OCI-LY1 (cell line): ENCODE data around the gene FRG1.
"Not testable (repeated sequence)": the region's sequence is repeated elsewhere in the genome, so short reads cannot be mapped to it uniquely, and the experiment has no call there.

Source experiments
- H2AFZ ChIP-seq: fragments of 200-600 bp; sonication (generic), shearing (Covaris generic); 2 replicates; pipeline ENCODE4 v1.6.0; 2014; ENCODE audit warnings: antibody characterized with exemption, mild to moderate bottlenecking, low read length
- H3F3A ChIP-seq: fragments of 200-600 bp; sonication (generic), shearing (Covaris generic); 2 replicates; pipeline ENCODE4 v1.6.0; 2014; ENCODE audit warnings: mild to moderate bottlenecking, antibody characterized with exemption, low read length, moderate library complexity; ENCODE audit not compliant: insufficient read depth
- H3K27ac ChIP-seq: fragments of 200-600 bp; sonication (generic); 2 replicates; pipeline ENCODE4 v1.5.1; 2014; ENCODE audit warnings: low read length, mixed run types, mild to moderate bottlenecking, low read depth; ENCODE audit not compliant: poor library complexity, severe bottlenecking
- H3K27me3 ChIP-seq: fragments of 200-600 bp; sonication (generic); 2 replicates; pipeline ENCODE4 v1.6.0; 2014; ENCODE audit warnings: antibody characterized with exemption, mild to moderate bottlenecking, low read length, moderate library complexity; ENCODE audit not compliant: insufficient read depth
- H3K36me3 ChIP-seq: fragments of 200-600 bp; sonication (generic); 2 replicates; pipeline ENCODE4 v1.6.1; 2014; ENCODE audit warnings: mild to moderate bottlenecking, antibody characterized with exemption, low read length, moderate library complexity, mixed read lengths; ENCODE audit not compliant: insufficient read depth
- H3K4me1 ChIP-seq: fragments of 200-600 bp; sonication (generic); 2 replicates; pipeline ENCODE4 v1.5.1; 2014; ENCODE audit warnings: mild to moderate bottlenecking, low read length, moderate library complexity; ENCODE audit not compliant: insufficient read depth, severe bottlenecking
- H3K4me2 ChIP-seq: fragments of 200-600 bp; sonication (generic), shearing (Covaris generic); 2 replicates; pipeline ENCODE4 v1.6.1; 2014; ENCODE audit warnings: low read length
- H3K4me3 ChIP-seq: fragments of 200-600 bp; sonication (generic); 2 replicates; pipeline ENCODE4 v1.5.1; 2014; ENCODE audit warnings: low read length, low read depth, mild to moderate bottlenecking, mixed read lengths; ENCODE audit not compliant: poor library complexity, severe bottlenecking
- H3K79me2 ChIP-seq: fragments of 200-600 bp; shearing (Covaris generic); 2 replicates; pipeline ENCODE4 v1.6.1; 2016; ENCODE audit warnings: mixed run types, low read length, mixed read lengths; ENCODE audit not compliant: insufficient read depth
- H3K9ac ChIP-seq: fragments of 200-600 bp; sonication (generic), shearing (Covaris generic); 2 replicates; pipeline ENCODE4 v1.6.1; 2014; ENCODE audit warnings: mild to moderate bottlenecking, low read length, mixed read lengths
- H3K9me2 ChIP-seq: fragments of 200-600 bp; sonication (generic), shearing (Covaris generic); 2 replicates; pipeline ENCODE4 v1.6.1; 2014; ENCODE audit warnings: low read depth, mild to moderate bottlenecking, low read length, mixed read lengths
- H3K9me3 ChIP-seq: fragments of 200-600 bp; shearing (Covaris generic); 2 replicates; pipeline ENCODE4 v1.6.1; 2014; ENCODE audit warnings: low read length, mixed read lengths
- H4K20me1 ChIP-seq: fragments of 200-600 bp; sonication (generic), shearing (Covaris generic); 2 replicates; pipeline ENCODE4 v1.6.0; 2016; ENCODE audit warnings: mild to moderate bottlenecking, low read length; ENCODE audit not compliant: insufficient read depth
- CTCF ChIP-seq: fragments of 200-600 bp; sonication (generic), shearing (Covaris generic); IDR thresholded peaks from 2 replicates; pipeline ENCODE4 v1.5.1; 2017; ENCODE audit warnings: mild to moderate bottlenecking, antibody characterized with exemption, low read length, moderate library complexity, mixed read lengths
- EZH2 ChIP-seq: fragments of 200-600 bp; sonication (generic), shearing (Covaris generic); IDR thresholded peaks from 2 replicates; pipeline ENCODE4 v1.8.0; 2017; ENCODE audit warnings: borderline replicate concordance, mixed run types, mild to moderate bottlenecking, antibody characterized with exemption, low read length, moderate library complexity, mixed read lengths

Gene FRG1

DNA sequence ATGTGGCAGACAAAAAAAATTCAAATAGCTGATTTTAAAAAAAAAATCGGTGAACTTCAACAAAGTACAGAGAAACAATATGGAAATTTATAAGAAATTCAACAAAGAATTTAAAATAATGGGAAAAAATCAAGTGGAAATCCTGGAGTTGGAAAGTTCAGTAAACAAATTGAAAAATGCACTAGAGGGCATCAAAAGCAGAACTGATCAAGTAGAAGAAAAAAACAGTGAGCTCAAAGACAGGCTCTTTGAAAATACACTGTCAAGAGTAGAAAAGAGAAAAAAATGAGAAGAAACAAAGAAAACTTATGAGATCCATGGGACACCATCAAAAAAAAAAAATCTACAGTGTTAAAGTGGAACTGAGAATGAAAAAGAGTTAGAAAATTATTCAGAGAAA, 19.6 kb upstream of the FRG1 start:
- no peak overlapping the region for H3K9ac ChIP-seq
- no peaks in the 10 kb centered on the region for H3K4me1 ChIP-seq
- H3K36me3 ChIP-seq = no peaks in the 10 kb centered on the region
- no peak overlapping the region for H3K4me3 ChIP-seq
- no peak for TF ChIP-seq EZH2
- TF ChIP-seq CTCF = no peak
- no peak overlapping the region for H2AFZ ChIP-seq
- H3K27me3 ChIP-seq = no peaks in the 10 kb centered on the region
- 0 out of 2 replicates have a peak, but pooled peaks cover 3% of the 10 kb centered on the region for H3K9me3 ChIP-seq
- no peaks in the 10 kb centered on the region for H3F3A ChIP-seq
- no peak overlapping the region for H3K4me2 ChIP-seq
- no peaks in the 10 kb centered on the region for H3K9me2 ChIP-seq
- no peaks in the 10 kb centered on the region for H3K79me2 ChIP-seq
- H4K20me1 ChIP-seq = no peaks in the 10 kb centered on the region
- no peak overlapping the region for H3K27ac ChIP-seq

- not testable (repeated sequence) for H3K36me3 ChIP-seq, H3K4me3 ChIP-seq, H3K27ac ChIP-seq, H3K27me3 ChIP-seq, H2AFZ ChIP-seq, H3K9me3 ChIP-seq, H3F3A ChIP-seq, H3K79me2 ChIP-seq, H4K20me1 ChIP-seq, H3K9me2 ChIP-seq, H3K4me1 ChIP-seq, H3K4me2 ChIP-seq, H3K9ac ChIP-seq
Observed at GRCh38 chr4:189926742-189927141, 13.9 kb upstream of the FRG1 start.

DNA sequence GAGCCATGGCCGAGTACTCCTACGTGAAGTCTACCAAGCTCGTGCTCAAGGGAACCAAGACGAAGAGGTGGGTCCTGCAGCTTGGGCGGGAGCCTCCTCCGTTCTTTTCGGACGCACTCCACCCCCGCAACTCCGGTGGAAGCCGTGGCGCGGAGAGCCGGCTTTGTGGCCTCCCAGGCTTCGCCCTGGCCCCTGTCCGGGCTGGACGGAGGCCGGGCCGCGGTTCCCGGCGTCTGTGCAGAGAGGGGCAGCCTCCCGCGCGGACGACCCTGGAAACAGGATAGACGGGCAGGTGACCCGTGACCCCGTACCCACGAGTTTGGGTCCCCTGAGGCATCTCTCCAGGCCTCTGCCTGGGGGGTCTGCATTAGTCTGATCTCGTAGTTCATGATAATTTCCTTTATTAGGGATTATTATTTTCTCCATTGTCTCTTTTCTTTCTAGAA, 356 bp downstream of the FRG1 start:
- Histone ChIP-seq H3K9ac (peak overlapping the region; percentile 85), H3K79me2 (peaks cover 29% of the 10 kb centered on the region), H3K4me1 (peaks cover 23% of the 10 kb centered on the region), H3K4me2 (peak overlapping the region; percentile 90), H3K27me3 (no peaks in the 10 kb centered on the region), H3K27ac (peak overlapping the region; percentile 70), H3K36me3 (peaks cover 27% of the 10 kb centered on the region), H3K4me3 (peak overlapping the region; percentile 93), H3K9me2 (no peaks in the 10 kb centered on the region), H3K9me3 (no peaks in the 10 kb centered on the region), H4K20me1 (no peaks in the 10 kb centered on the region), H3F3A (no peaks in the 10 kb centered on the region), H2AFZ (no peak overlapping the region)
- no peak for TF ChIP-seq EZH2
- no peak for TF ChIP-seq CTCF

DNA sequence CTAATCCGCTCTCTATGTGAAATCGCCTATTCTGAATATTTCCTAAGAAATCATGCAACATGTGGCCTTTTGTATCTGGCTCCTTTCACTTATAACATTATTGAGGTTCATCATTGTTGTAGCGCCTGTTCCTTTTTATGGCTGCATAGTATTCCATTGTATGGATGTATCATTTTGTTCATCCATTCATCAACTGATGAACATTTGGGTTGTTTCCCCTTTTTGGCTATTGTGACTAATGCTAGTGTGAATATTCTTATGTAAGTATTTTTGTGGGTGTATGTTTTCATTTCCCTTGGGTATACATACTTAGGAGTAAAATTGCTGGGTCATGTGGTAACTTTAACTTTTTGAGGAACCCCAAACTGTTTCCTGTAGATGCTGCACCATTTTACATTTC, 1.7 kb downstream of the FRG1 start:
- H3K27ac ChIP-seq, H3F3A ChIP-seq, H3K9me3 ChIP-seq, H3K9ac ChIP-seq, H2AFZ ChIP-seq, H3K27me3 ChIP-seq, H4K20me1 ChIP-seq, H3K4me2 ChIP-seq, H3K9me2 ChIP-seq: not testable (repeated sequence)
- Histone ChIP-seq H3K79me2 (peaks cover 41% of the 10 kb centered on the region), H3K4me1 (peaks cover 23% of the 10 kb centered on the region), H3K4me3 (peak overlapping the region; percentile 93), H3K36me3 (peaks cover 25% of the 10 kb centered on the region)

DNA sequence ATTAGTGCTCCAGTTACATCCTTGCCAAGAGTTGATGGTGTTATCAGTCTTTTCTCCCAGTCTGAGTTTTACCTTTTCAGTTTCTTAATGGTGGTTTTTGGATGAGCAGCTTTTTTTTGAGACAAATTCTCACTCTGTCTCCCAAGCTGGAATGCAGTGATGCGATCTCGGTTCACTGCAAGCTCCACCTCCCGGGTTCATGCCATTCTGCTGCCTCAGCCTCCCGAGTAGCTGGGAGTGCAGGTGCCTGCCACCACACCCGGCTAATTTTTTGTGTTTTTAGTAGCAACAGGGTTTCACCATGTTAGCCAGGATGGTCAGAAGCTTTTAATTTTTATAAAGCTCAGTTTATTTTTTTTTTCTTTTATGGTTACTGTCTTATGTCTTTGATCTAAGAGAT, 3.4 kb downstream of the FRG1 start:
- Histone ChIP-seq H3K36me3 (peaks cover 33% of the 10 kb centered on the region), H3K4me1 (peaks cover 19% of the 10 kb centered on the region), H3K79me2 (peaks cover 45% of the 10 kb centered on the region)
- not testable (repeated sequence) for H3K4me3 ChIP-seq, H3F3A ChIP-seq, H3K27me3 ChIP-seq, H3K4me2 ChIP-seq, H2AFZ ChIP-seq, H3K9me3 ChIP-seq, H3K9ac ChIP-seq, H4K20me1 ChIP-seq, H3K27ac ChIP-seq, H3K9me2 ChIP-seq

GRCh38 chr4:189946906-189947305, 6.2 kb downstream of the FRG1 start:
- not testable (repeated sequence) for H3K4me3 ChIP-seq, H3K9me2 ChIP-seq, H3K9me3 ChIP-seq, H3F3A ChIP-seq, H3K27me3 ChIP-seq, H3K4me1 ChIP-seq, H3K27ac ChIP-seq, H2AFZ ChIP-seq, H4K20me1 ChIP-seq, H3K9ac ChIP-seq, H3K4me2 ChIP-seq
- Histone ChIP-seq H3K36me3 (peaks cover 33% of the 10 kb centered on the region), H3K79me2 (peaks cover 46% of the 10 kb centered on the region)
